DMS 273 (cell line): ENCODE results near the gene CFAP57.
A peak's percentile ranks its signal among the peaks of the same experiment; 100 is the strongest.

Experiments used
- DNase-seq: peaks from one replicate; lab custom pipeline; 2025; ENCODE audit not compliant: unreplicated experiment; lab: John Stamatoyannopoulos, UW

CFAP57 gene

DNA sequence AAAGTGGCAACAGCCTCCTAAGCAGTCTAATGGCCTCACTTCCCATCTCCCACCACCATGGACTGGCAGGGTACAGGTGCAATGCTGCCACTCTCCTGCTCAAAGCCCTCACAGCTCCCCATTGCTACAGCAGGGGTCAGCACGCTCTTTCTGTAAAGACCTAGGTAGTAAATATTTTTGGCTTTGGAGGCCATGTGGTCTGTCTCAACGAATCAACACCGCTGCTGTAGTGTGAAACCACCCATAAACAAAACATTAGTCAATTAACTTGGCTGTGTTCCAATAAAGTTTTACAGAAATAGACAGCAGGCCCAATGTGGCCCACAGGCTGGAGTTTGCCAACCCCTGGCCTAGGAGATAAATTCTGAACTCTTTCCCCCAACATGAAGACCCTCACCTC is 53.0 kb downstream of the CFAP57 start:
- DNase-seq = peak; percentile 34

GRCh38 chr1:43227143-43227764 is 55.1 kb downstream of the CFAP57 start:
- peak; percentile 87 for DNase-seq

DNA sequence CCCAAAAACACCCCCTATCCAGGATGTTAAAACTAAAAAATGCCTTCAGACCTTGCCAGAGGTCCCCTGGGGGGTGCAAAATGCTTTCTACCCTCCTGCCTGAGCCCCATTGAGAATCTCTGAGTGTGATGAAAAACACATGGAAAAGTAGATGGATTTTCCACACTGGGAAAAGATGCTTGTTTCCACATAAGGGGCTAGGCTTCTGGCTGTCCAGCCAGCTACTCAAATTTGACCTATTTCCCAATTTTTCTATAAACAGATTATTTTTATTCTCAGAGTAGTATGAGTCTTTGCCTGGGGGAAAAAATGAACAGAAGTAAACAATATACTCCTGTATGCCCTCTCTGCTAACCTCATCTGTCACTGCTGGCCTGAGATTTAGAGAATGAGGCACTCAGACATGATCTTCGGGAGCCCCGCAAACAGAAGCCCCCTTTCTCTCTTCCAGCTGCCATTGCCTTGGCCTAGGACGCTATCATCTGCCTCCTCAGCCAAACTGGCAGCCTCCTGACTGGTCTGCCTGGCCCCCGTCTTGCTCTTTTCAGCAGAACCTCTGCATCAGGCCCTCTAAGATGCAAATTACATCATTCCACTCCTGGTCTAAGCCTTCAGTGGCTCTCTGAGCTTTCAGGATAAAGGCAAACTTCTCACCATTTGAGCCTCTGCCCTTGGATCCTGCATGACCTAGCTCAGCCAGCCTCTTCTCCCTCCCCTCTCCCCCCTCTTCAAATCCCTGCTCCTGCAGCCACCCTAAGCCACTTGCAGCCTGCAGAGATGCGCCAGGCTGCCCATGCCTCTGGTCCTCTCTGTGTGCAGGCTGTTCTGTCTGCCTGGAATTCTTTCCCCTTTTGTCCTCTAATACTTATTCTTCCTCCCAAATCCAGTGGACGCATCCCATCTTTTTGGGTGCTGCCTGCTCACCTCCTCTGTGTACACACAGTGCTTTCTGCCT is 58.0 kb downstream of the CFAP57 start:
- no peak for DNase-seq

DNA sequence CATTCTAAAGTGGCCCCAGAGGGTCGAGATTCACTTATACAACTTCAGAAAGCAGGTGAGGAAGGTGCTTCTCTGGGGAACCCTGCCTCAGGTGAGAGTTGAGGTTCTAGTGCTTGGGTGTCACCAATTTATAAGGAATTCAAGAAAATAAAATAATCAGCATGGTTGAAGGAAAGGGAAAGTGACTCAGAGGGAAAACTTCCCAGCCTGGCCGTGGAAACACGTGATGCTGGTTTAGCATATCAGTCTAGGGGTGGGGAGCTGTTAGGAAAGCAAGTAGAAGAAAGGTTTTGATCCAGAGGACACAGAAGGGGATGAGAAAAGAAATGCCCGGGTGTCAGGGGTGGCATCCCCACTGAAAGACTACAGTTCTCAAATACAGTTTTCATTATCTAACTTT is 59.9 kb downstream of the CFAP57 start:
- no peak for DNase-seq

- DNase-seq = no peak
Observed at GRCh38 chr1:43232482-43232881, 60.4 kb downstream of the CFAP57 start.

DNA sequence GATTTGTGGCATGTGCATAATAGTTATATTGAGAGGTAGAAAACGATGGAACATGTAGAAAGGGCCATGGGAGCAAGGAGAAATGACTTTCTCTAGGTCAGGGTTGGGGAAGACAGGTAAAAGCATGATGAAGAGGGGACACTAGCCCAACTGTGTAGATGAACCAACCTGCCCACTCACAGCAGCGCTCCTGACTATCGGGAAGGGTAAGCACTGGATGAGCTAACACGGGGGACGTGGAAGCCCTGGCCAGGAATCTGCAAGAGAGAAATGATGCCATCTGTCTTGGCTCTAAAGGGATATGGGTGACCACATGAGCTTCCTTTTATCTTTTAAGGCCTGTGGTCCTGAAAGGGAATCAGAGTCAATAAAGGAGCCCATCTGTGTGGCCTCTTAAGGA is 61.5 kb downstream of the CFAP57 start:
- no peak for DNase-seq

- DNase-seq = no peak
Observed at GRCh38 chr1:43234267-43234666, 62.1 kb downstream of the CFAP57 start.

- DNase-seq = no peak
Observed at GRCh38 chr1:43235040-43235439, 62.9 kb downstream of the CFAP57 start.

DNA sequence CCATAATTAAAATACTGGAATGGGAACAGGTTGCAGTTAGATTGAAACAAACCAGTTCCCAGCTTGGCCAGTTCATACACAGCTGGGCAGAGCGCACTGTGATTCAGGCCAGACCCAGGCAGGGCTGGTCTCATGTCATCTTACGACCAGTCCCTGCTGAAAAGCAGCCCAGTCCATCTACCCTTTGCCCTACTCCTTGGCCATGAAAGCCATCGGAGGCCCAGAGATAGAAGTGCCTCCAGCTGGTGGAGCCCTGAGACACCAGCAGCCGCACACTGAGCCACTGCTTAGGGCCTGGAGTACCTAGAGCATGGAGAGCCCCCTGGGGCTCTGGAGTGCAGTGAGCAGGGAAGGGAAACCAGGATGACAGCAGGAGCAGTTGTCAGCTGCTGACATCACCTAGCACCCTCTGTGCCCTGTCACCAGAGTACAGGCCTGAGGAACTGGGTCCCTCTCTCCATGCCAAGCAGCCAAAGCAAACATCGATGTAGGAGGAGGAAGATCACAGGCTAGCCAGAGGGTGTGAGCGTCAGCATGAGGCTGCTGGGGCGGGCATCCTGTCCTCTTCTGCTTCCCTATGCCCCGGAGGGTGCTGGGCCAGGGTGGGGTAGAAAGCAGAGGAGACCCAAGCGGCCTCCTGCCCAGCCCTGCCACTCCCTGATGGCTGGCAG is 63.5 kb downstream of the CFAP57 start:
- no peak for DNase-seq

GRCh38 chr1:43237121-43237520 is 65.0 kb downstream of the CFAP57 start:
- DNase-seq = no peak

- DNase-seq = peak; percentile 83
Observed at GRCh38 chr1:43238085-43238484, 66.0 kb downstream of the CFAP57 start.

DNA sequence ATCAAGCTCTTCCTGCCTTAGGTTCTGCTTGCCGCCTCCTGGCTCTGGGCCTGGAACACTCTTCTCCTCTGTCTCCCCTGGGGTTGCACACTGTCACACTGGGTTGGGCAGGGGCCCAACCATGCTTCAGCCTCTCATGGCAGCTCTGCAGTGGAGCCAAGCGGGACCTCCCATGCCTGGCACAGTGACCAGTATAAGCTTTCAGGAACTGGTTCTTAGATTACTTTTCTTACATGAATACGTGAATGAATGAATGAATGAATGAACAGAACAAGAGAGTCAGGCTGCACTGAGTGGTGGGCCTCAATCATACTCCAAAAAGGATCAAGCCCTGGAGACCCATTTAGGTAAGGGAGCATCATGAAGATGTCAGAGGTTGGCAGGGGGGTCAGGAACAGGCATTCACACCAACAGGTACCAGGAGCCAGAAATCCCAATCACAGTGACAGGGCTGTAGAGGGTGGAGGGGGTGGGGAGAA is 66.9 kb downstream of the CFAP57 start:
- DNase-seq = no peak

DNA sequence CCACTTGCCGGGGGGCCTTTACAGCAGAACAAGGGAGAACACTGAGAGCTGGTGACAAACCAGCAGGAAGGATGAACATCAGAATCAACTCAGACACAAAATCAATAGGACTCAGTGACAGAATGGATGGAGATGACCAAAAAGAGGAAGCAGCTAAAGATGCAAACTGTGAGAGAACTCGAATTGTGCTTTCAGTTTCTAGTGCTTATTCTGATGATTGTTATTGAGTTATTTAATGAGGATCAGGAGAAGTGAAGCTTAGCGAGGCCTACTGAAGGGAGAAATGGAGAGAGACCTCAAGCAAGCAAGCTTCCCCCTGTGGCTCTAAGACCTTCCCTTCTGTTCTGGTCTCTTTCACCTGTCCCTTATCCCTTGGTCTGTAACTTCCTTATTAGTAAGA is 67.4 kb downstream of the CFAP57 start:
- DNase-seq = no peak

DNA sequence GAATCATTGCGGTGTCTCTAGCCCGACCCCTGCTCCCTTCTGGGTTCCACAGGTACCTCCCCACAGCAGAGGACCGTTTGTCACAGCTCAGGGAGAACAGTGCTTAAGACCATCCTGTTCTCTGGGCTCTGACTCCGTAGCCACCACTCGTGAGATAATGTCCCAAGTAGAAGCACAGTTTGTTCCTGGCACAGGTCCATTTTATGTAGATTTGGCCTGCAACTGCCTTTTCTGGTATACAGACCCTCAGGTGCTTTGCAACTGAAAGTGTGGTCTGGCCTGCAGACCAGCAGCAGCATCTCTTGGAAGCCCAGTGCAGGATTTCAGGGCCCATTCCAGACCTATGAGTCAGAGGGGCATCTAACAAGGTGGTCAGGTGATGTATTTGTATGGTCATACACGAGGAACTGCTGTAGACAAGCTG is 69.3 kb downstream of the CFAP57 start:
- no peak for DNase-seq

DNA sequence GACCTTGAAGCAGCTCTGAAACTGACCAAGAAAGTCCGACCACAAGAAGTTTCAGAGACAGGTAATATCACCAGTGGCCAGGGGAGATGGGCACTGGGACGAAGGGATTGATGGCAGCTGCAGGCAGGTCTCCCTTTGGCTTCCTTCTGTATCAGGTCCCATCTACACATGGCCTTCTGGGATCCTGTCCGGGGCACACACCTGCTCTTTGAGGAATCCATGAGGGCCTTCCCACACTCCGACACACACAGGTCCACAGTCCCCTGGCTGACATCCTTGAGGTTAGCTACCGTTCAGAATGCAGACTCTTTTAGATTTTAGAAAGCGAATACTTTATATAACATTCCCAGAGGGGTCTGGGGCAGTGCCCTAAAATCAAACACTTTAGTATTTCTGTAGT is 71.2 kb downstream of the CFAP57 start:
- DNase-seq = no peak

DNA sequence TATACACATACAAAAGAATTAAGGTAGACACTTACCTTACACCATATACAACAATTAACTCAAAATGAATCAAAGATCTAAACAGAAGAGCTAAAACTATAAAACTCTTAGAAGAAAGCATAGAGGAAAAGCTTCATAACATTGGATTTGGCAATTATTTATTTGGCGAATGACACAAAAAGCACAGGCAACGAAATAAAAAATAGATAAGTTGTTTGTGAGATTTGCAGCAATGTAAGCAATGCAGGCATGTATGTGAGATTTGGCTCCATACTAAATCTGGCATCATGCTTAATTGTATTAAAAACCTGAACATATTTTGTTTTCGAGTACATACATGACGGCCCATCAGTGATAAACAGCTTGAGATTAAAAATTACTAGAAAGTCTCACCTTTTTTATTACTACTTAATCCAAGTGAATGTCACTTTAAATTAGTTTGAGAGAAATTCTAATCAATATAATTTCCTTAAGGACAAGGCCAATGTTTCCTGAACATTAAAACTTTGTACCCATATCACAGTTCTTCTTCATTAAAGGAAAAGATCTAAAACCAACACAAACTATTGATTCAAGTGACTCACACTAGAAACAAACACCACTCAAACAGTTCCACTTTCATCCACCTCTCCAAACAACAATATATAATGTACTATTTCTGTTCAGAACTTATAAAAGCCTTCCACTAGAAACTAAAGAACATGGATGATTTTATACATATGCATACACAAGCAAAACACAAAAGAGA is 74.5 kb downstream of the CFAP57 start:
- DNase-seq = no peak

GRCh38 chr1:43247256-43247921 is 75.3 kb downstream of the CFAP57 start:
- DNase-seq = no peak

- no peak for DNase-seq
Observed at GRCh38 chr1:43250351-43250761, 78.2 kb downstream of the CFAP57 start.

GRCh38 chr1:43251024-43251423 is 78.9 kb downstream of the CFAP57 start:
- no peak for DNase-seq

DNA sequence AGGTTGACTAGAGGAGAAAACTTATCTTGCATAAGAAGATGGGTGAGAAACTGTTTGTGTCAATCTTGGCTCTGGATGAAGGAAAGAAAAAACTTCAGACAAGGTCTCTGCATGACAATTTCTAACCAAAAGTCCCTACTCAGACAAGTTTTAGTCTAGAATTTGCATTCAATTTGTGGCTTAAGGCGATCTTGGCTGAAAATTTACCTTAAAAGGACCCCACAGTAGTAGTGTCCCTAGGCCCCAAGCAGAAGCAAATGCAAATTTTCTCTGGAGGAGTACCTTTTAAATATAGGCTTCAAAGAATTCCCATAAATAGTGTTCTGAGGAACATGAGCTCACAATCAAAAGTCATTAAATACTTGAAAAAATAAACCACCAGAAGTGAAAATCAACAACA is 80.1 kb downstream of the CFAP57 start:
- no peak for DNase-seq
